SK-N-SH (cell line): ENCODE data around the gene PIGK. TPM values are rescaled to one million over a fixed set of nuclear protein-coding genes. Genes with fewer than 3 reads are reported as not detected.

Experiments
- CTCF ChIA-PET: fragments of 300-600, 350-600 bp; formaldehyde crosslinking; extraction: SDS; loops from one replicate; lab custom pipeline; 2021; lab: Yijun Ruan, JAX
- POLR2A ChIA-PET: fragments of 350-600 bp; sonication (Branson Sonifier 250); formaldehyde crosslinking; extraction: SDS; loops from one replicate; lab custom pipeline; 2020; ENCODE audit warnings: antibody characterized with exemption, inconsistent platforms; lab: Yijun Ruan, JAX
- DNase-seq: peaks from one replicate; pipeline ENCODE4 v3.0.0; 2012
- H2AFZ ChIP-seq: fragments of 200-600 bp; sonication (generic); 2 replicates; pipeline ENCODE4 v1.8.1; 2016; ENCODE audit warnings: antibody characterized with exemption, mild to moderate bottlenecking, low read depth
- H3F3A ChIP-seq: fragments of 200-600 bp; sonication (generic); replicated peaks from 2 replicates; pipeline ENCODE3; 2016; ENCODE audit warnings: antibody characterized with exemption, mild to moderate bottlenecking; ENCODE audit not compliant: insufficient read depth
- H3K27ac ChIP-seq, 2 experiments: fragments of 200-500 bp in 1 of 2; fragments of 200-600 bp in 1 of 2; sonication (Bioruptor generic) in 1 of 2; sonication (generic), shearing (Covaris generic) in 1 of 2; 2 replicates each; pipeline versions ENCODE4 v1.5.1 to v1.6.1; 2014 to 2016; ENCODE audit warnings: low read depth in 2 of 2, inconsistent platforms in 1 of 2, low read length in 1 of 2, mild to moderate bottlenecking in 1 of 2, mixed read lengths in 1 of 2
- H3K27me3 ChIP-seq: fragments of 200-600 bp; sonication (generic), shearing (Covaris generic); 2 replicates; pipeline ENCODE4 v1.6.1; 2016; ENCODE audit warnings: mixed run types; ENCODE audit not compliant: insufficient read depth
- H3K36me3 ChIP-seq, 2 experiments: fragments of 200-500 bp in 1 of 2; fragments of 200-600 bp in 1 of 2; sonication (Bioruptor generic) in 1 of 2; sonication (generic) in 1 of 2; replicated peaks in 1 of 2; 2 replicates each; pipeline versions ENCODE3 to v1.5.1; 2014 to 2016; ENCODE audit warnings: low read length in 1 of 2, mild to moderate bottlenecking in 1 of 2; ENCODE audit not compliant: insufficient read depth in 2 of 2, control insufficient read depth in 1 of 2
- H3K4me1 ChIP-seq, 2 experiments: fragments of 200-500 bp in 1 of 2; fragments of 200-600 bp in 1 of 2; sonication (Bioruptor generic) in 1 of 2; sonication (generic), shearing (Covaris generic) in 1 of 2; 2 replicates each; pipeline versions ENCODE4 v1.5.1 to v1.6.1; 2014 to 2016; ENCODE audit warnings: low read depth in 1 of 2, low read length in 1 of 2, mixed run types in 1 of 2; ENCODE audit not compliant: insufficient read depth in 2 of 2, control insufficient read depth in 1 of 2
- H3K4me2 ChIP-seq: fragments of 200-600 bp; sonication (generic), shearing (Covaris generic); 2 replicates; pipeline ENCODE4 v1.6.1; 2017; ENCODE audit warnings: mixed run types
- H3K4me3 ChIP-seq, 2 experiments: fragments of 200-500 bp in 1 of 2; fragments of 200-600 bp in 1 of 2; sonication (Bioruptor generic) in 1 of 2; sonication (generic), shearing (Covaris generic) in 1 of 2; 2 replicates each; pipeline versions ENCODE4 v1.5.1 to v1.8.1; 2014 to 2016; ENCODE audit warnings: low read depth in 2 of 2, inconsistent platforms in 1 of 2, low read length in 1 of 2, mild to moderate bottlenecking in 1 of 2, mixed read lengths in 1 of 2, moderate library complexity in 1 of 2
- H3K79me2 ChIP-seq: fragments of 200-600 bp; sonication (generic); 2 replicates; pipeline ENCODE4 v1.8.1; 2017; ENCODE audit warnings: mild to moderate bottlenecking; ENCODE audit not compliant: insufficient read depth
- H3K9ac ChIP-seq: fragments of 200-600 bp; sonication (generic); 2 replicates; pipeline ENCODE4 v1.6.1; 2017; ENCODE audit warnings: mixed run types
- H3K9me2 ChIP-seq: fragments of 200-600 bp; sonication (generic); 2 replicates; pipeline ENCODE4 v1.6.1; 2017; ENCODE audit warnings: mixed run types
- H3K9me3 ChIP-seq: fragments of 200-600 bp; sonication (generic); 2 replicates; pipeline ENCODE4 v1.6.1; 2017; ENCODE audit warnings: mixed run types, mild to moderate bottlenecking, moderate library complexity
- H4K20me1 ChIP-seq: fragments of 200-600 bp; sonication (generic); 2 replicates; pipeline ENCODE4 v1.6.1; 2017; ENCODE audit warnings: mild to moderate bottlenecking, mixed run types; ENCODE audit not compliant: insufficient read depth
- CHD2 ChIP-seq: fragments of 150-350 bp; IDR thresholded peaks from 2 replicates; pipeline ENCODE4 v1.6.1; 2018; ENCODE audit warnings: low read length; ENCODE audit not compliant: partially characterized antibody
- ELF1 ChIP-seq: IDR thresholded peaks from 2 replicates; pipeline ENCODE4 v1.4.0; 2012
- EP300 ChIP-seq, 2 experiments: IDR thresholded peaks; 2 replicates each; pipeline versions ENCODE4 v1.4.0 to v1.6.1; 2012; ENCODE audit warnings: borderline replicate concordance in 1 of 2, low read depth in 1 of 2, low read length in 1 of 2
- EZH2phosphoT487 ChIP-seq: fragments of 200-600 bp; sonication (generic); IDR thresholded peaks from 2 replicates; pipeline ENCODE4 v1.6.1; 2017; ENCODE audit warnings: low read depth, mixed run types, mild to moderate bottlenecking, antibody characterized with exemption, moderate library complexity, borderline replicate concordance
- FOSL2 ChIP-seq: IDR thresholded peaks from 2 replicates; pipeline ENCODE4 v1.4.0; 2012; ENCODE audit warnings: low read depth, mild to moderate bottlenecking, moderate library complexity, borderline replicate concordance
- FOXJ3 ChIP-seq: sonication (generic); formaldehyde crosslinking; IDR thresholded peaks from 2 replicates; pipeline ENCODE4 v1.5.1; 2020; ENCODE audit warnings: mild to moderate bottlenecking, missing genetic modification reagents
- FOXM1 ChIP-seq: IDR thresholded peaks from 2 replicates; pipeline ENCODE4 v1.4.0; 2012; ENCODE audit warnings: low read depth, mild to moderate bottlenecking
- GABPA ChIP-seq: IDR thresholded peaks from 2 replicates; pipeline ENCODE4 v1.4.0; 2012; ENCODE audit warnings: low read depth, mild to moderate bottlenecking
- JUND ChIP-seq: IDR thresholded peaks from 2 replicates; pipeline ENCODE4 v1.4.0; 2012
- MXI1 ChIP-seq: IDR thresholded peaks from 2 replicates; pipeline ENCODE4 v1.6.1; 2012; ENCODE audit warnings: mild to moderate bottlenecking, low read depth, low read length, improper control_type of control experiment
- NFIC ChIP-seq: IDR thresholded peaks from 2 replicates; pipeline ENCODE4 v1.4.0; 2012; ENCODE audit warnings: borderline replicate concordance
- RFX5 ChIP-seq: IDR thresholded peaks from 2 replicates; pipeline ENCODE4 v1.6.1; 2012; ENCODE audit warnings: mild to moderate bottlenecking, improper control_type of control experiment, low read length
- SMC3 ChIP-seq: IDR thresholded peaks from 2 replicates; pipeline ENCODE4 v1.6.1; 2012; ENCODE audit warnings: low read depth, low read length, improper control_type of control experiment
- WGBS: methylation state at CpG from one replicate; pipeline ENCODE4 v1.1.6; 2017; ENCODE audit warnings: low lambda C conversion rate; 5-methylcytosine and 5-hydroxymethylcytosine counted together
- polyA plus RNA-seq, 3 experiments: library from polyadenylated mRNA; depleted of rRNA; stranded (reverse); fragments of >200 nt; gene quantifications; 2 replicates each; pipeline ENCODE4 v1.2.3, GENCODE V29; 2012
- TF ChIP-seq, protein P1 (sequence below): IDR thresholded peaks from 2 replicates; pipeline ENCODE4 v1.4.0; 2012; ENCODE audit warnings: low read depth
- TF ChIP-seq, protein P2 (sequence below): IDR thresholded peaks from 2 replicates; pipeline ENCODE4 v1.4.0; 2012; ENCODE audit warnings: low read depth, borderline replicate concordance
- TF ChIP-seq, protein P3 (sequence below): fragments of 150-350 bp; IDR thresholded peaks from 2 replicates; pipeline ENCODE4 v1.6.1; 2016; ENCODE audit warnings: mild to moderate bottlenecking, low read depth, low read length
- TF ChIP-seq, protein P4 (sequence below): IDR thresholded peaks from 2 replicates; pipeline ENCODE4 v1.6.1; 2012; ENCODE audit warnings: mild to moderate bottlenecking, low read depth, low read length, moderate library complexity
- TF ChIP-seq, protein P5 (sequence below): fragments of 150-350 bp; IDR thresholded peaks from 2 replicates; pipeline ENCODE4 v1.6.1; 2017; ENCODE audit warnings: antibody characterized with exemption, low read length, low read depth, borderline replicate concordance
- TF ChIP-seq, protein P6 (sequence below): IDR thresholded peaks from 2 replicates; pipeline ENCODE4 v1.4.0; 2012; ENCODE audit warnings: low read depth, borderline replicate concordance

PIGK gene
- polyA plus RNA-seq, 1 of the 3 experiments (the other 2 are of a cell fraction), result 11.5 TPM

DNA sequence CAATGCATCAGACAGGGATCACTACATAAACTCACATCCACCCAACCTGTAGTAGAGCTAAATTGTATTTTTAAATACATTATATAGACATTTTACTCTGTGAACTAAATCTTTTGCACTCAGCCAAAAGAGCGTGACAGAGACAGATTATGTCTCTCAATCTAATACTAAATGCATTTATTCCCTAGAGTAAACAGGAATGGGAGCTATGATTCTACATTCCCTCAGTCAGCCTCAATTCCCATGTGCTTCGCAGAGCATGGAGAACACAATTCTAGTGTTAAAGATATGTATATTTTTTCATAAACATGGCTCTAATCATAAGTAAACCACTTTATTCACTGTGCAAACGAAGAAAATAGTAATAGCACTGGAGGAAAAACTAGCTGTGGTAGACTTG lies 16.5 kb downstream of the PIGK start:
- H3K79me2 ChIP-seq, result no peaks in the 10 kb centered on the region
- 89% methylated on average over 3 of the region's 3 CpGs for WGBS
- H3F3A ChIP-seq, result no peaks in the 10 kb centered on the region
- CTCF ChIA-PET, result interaction anchor here (1.3 to 1.7 kb wide), 2 partner anchors 40 to 48 kb away, joined by 3 to 4 read pairs; no protein-coding TSS in a partner anchor
- POLR2A ChIA-PET, result no interaction called here
- DNase-seq, result no peak
- TF ChIP-seq, protein P1, sequence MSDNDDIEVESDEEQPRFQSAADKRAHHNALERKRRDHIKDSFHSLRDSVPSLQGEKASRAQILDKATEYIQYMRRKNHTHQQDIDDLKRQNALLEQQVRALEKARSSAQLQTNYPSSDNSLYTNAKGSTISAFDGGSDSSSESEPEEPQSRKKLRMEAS, result no peak
- H3K27me3 ChIP-seq, result no peaks in the 10 kb centered on the region
- H2AFZ ChIP-seq, result no peak overlapping the region
- H3K4me2 ChIP-seq, result no peak overlapping the region
- H3K4me1 ChIP-seq, result no peaks in the 10 kb centered on the region
- H3K27ac ChIP-seq, result no peak overlapping the region
- no peak overlapping the region for H3K4me3 ChIP-seq
- H3K9me2 ChIP-seq, result no peaks in the 10 kb centered on the region; the same call in 1 of the 2 replicates
- peaks cover 2 to 4% of the 10 kb centered on the region in 2 experiments for H3K36me3 ChIP-seq
- no peaks in the 10 kb centered on the region for H4K20me1 ChIP-seq
- H3K9ac ChIP-seq, result no peak overlapping the region
- peaks cover 7% of the 10 kb centered on the region; the same call in 1 of the 2 replicates for H3K9me3 ChIP-seq

DNA sequence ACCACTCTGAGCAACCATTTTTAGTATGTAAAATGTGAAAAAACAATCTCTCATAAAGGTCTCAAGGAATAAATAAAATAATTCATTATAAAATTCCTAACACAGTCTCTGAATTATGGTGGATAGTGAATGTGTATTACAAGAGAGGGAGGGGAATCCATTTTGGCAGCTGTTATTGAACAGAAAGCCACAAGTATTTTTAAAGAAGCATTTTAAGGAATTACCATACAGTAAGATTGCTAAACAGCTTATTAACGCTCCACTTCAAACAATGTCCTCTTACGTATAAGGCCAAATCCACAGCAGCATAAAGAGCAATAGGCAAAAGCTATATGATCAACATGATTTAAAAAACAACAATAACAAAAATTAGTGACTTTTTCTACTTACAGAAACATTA lies 18.4 kb downstream of the PIGK start:
- H3F3A ChIP-seq, result no peaks in the 10 kb centered on the region
- no peak overlapping the region for H3K9ac ChIP-seq
- peaks cover 7% of the 10 kb centered on the region; the same call in 1 of the 2 replicates for H3K9me3 ChIP-seq
- ChIA-PET CTCF (interaction anchor here (0.8 to 1.7 kb wide), 3 partner anchors 9 to 46 kb away, joined by 3 to 4 read pairs (median 3); no protein-coding TSS in a partner anchor), POLR2A (no interaction called here)
- no peak overlapping the region for H3K4me3 ChIP-seq
- peaks cover 2 to 4% of the 10 kb centered on the region in 2 experiments for H3K36me3 ChIP-seq
- H3K4me2 ChIP-seq, result no peak overlapping the region
- H3K9me2 ChIP-seq, result no peaks in the 10 kb centered on the region; the same call in 1 of the 2 replicates
- H3K27me3 ChIP-seq, result no peaks in the 10 kb centered on the region
- no peaks in the 10 kb centered on the region for H3K79me2 ChIP-seq
- H3K27ac ChIP-seq, result no peak overlapping the region
- no peak overlapping the region for H2AFZ ChIP-seq
- WGBS, result 100% methylated on average over 2 of the region's 2 CpGs
- no peaks in the 10 kb centered on the region for H4K20me1 ChIP-seq
- no peaks in the 10 kb centered on the region for H3K4me1 ChIP-seq
- no peak for DNase-seq
- no peak for TF ChIP-seq JUND
- TF ChIP-seq, protein P2, sequence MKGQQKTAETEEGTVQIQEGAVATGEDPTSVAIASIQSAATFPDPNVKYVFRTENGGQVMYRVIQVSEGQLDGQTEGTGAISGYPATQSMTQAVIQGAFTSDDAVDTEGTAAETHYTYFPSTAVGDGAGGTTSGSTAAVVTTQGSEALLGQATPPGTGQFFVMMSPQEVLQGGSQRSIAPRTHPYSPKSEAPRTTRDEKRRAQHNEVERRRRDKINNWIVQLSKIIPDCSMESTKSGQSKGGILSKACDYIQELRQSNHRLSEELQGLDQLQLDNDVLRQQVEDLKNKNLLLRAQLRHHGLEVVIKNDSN, result no peak
- TF ChIP-seq EP300 (IDR thresholded peaks at IDR 0.05; ENCODE audit: borderline replicate concordance in 1 of 2, low read depth in 1 of 2, low read length in 1 of 2), result no peak
- no peak for TF ChIP-seq GABPA
- TF ChIP-seq, protein P3, sequence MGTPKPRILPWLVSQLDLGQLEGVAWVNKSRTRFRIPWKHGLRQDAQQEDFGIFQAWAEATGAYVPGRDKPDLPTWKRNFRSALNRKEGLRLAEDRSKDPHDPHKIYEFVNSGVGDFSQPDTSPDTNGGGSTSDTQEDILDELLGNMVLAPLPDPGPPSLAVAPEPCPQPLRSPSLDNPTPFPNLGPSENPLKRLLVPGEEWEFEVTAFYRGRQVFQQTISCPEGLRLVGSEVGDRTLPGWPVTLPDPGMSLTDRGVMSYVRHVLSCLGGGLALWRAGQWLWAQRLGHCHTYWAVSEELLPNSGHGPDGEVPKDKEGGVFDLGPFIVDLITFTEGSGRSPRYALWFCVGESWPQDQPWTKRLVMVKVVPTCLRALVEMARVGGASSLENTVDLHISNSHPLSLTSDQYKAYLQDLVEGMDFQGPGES, result no peak
- TF ChIP-seq NFIC, result no peak
- no peak for TF ChIP-seq ELF1
- TF ChIP-seq, protein P4, sequence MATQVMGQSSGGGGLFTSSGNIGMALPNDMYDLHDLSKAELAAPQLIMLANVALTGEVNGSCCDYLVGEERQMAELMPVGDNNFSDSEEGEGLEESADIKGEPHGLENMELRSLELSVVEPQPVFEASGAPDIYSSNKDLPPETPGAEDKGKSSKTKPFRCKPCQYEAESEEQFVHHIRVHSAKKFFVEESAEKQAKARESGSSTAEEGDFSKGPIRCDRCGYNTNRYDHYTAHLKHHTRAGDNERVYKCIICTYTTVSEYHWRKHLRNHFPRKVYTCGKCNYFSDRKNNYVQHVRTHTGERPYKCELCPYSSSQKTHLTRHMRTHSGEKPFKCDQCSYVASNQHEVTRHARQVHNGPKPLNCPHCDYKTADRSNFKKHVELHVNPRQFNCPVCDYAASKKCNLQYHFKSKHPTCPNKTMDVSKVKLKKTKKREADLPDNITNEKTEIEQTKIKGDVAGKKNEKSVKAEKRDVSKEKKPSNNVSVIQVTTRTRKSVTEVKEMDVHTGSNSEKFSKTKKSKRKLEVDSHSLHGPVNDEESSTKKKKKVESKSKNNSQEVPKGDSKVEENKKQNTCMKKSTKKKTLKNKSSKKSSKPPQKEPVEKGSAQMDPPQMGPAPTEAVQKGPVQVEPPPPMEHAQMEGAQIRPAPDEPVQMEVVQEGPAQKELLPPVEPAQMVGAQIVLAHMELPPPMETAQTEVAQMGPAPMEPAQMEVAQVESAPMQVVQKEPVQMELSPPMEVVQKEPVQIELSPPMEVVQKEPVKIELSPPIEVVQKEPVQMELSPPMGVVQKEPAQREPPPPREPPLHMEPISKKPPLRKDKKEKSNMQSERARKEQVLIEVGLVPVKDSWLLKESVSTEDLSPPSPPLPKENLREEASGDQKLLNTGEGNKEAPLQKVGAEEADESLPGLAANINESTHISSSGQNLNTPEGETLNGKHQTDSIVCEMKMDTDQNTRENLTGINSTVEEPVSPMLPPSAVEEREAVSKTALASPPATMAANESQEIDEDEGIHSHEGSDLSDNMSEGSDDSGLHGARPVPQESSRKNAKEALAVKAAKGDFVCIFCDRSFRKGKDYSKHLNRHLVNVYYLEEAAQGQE, result no peak
- TF ChIP-seq CHD2, result no peak
- TF ChIP-seq FOXJ3 (CRISPR knock-in tag), result no peak
- no peak for TF ChIP-seq EZH2phosphoT487
- TF ChIP-seq, protein P5, sequence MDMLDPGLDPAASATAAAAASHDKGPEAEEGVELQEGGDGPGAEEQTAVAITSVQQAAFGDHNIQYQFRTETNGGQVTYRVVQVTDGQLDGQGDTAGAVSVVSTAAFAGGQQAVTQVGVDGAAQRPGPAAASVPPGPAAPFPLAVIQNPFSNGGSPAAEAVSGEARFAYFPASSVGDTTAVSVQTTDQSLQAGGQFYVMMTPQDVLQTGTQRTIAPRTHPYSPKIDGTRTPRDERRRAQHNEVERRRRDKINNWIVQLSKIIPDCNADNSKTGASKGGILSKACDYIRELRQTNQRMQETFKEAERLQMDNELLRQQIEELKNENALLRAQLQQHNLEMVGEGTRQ, result no peak
- TF ChIP-seq, protein P6, sequence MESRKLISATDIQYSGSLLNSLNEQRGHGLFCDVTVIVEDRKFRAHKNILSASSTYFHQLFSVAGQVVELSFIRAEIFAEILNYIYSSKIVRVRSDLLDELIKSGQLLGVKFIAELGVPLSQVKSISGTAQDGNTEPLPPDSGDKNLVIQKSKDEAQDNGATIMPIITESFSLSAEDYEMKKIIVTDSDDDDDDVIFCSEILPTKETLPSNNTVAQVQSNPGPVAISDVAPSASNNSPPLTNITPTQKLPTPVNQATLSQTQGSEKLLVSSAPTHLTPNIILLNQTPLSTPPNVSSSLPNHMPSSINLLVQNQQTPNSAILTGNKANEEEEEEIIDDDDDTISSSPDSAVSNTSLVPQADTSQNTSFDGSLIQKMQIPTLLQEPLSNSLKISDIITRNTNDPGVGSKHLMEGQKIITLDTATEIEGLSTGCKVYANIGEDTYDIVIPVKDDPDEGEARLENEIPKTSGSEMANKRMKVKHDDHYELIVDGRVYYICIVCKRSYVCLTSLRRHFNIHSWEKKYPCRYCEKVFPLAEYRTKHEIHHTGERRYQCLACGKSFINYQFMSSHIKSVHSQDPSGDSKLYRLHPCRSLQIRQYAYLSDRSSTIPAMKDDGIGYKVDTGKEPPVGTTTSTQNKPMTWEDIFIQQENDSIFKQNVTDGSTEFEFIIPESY, result no peak
- TF ChIP-seq FOSL2, result no peak
- no peak for TF ChIP-seq SMC3
- TF ChIP-seq RFX5, result no peak
- no peak for TF ChIP-seq FOXM1
- TF ChIP-seq MXI1, result no peak
